OCI-LY7 (cell line): ENCODE data around the gene PRPF40B. TPM values are rescaled to one million over a fixed set of nuclear protein-coding genes. Genes with fewer than 3 reads are reported as not detected.

Experiments
- BruUV-seq: library from RNA; stranded (reverse); fragments of 400-500 nt; replicated peaks from 2 replicates; lab custom pipeline; 2021; lab: Mats Ljungman, UMichigan
- CTCF ChIA-PET: fragments of 300-600 bp; sonication (Branson Sonifier 250); formaldehyde crosslinking; loops from one replicate; lab custom pipeline; 2022; ENCODE audit warnings: antibody characterized with exemption; ENCODE audit not compliant: unreplicated experiment; lab: Charles Lee
- POLR2A ChIA-PET: fragments of 300-600 bp; sonication (Branson Sonifier 250); formaldehyde crosslinking; loops from one replicate; lab custom pipeline; 2022; ENCODE audit warnings: antibody characterized with exemption; lab: Charles Lee
- DNase-seq: peaks from one replicate; pipeline ENCODE4 v3.0.0-alpha.2; 2015; ENCODE audit warnings: low spot score
- H2AFZ ChIP-seq: fragments of 200-600 bp; sonication (generic), shearing (Covaris generic); 2 replicates; pipeline ENCODE4 v1.6.1; 2014; ENCODE audit warnings: mild to moderate bottlenecking, antibody characterized with exemption, low read length, moderate library complexity
- H3K27ac ChIP-seq: fragments of 200-600 bp; sonication (generic); 2 replicates; pipeline ENCODE4 v1.5.1; 2014; ENCODE audit warnings: mixed run types, low read depth, mild to moderate bottlenecking, moderate library complexity, low read length, inconsistent platforms; ENCODE audit not compliant: poor library complexity, severe bottlenecking
- H3K36me3 ChIP-seq: fragments of 200-600 bp; sonication (generic); 2 replicates; pipeline ENCODE4 v1.6.1; 2014; ENCODE audit warnings: mild to moderate bottlenecking, antibody characterized with exemption, low read length, moderate library complexity, mixed read lengths; ENCODE audit not compliant: insufficient read depth
- H3K4me1 ChIP-seq: fragments of 200-600 bp; sonication (generic); 2 replicates; pipeline ENCODE4 v1.5.1; 2014; ENCODE audit warnings: mild to moderate bottlenecking, low read length; ENCODE audit not compliant: insufficient read depth, poor library complexity, severe bottlenecking
- H3K4me2 ChIP-seq: fragments of 200-600 bp; sonication (generic); 2 replicates; pipeline ENCODE4 v1.6.1; 2014; ENCODE audit warnings: mild to moderate bottlenecking, low read length
- H3K4me3 ChIP-seq: fragments of 200-600 bp; sonication (generic); 2 replicates; pipeline ENCODE4 v1.5.1; 2014; ENCODE audit warnings: mild to moderate bottlenecking, low read depth, low read length; ENCODE audit not compliant: poor library complexity, severe bottlenecking
- H3K79me2 ChIP-seq: fragments of 200-600 bp; sonication (generic); 2 replicates; pipeline ENCODE4 v1.6.1; 2016; ENCODE audit warnings: low read depth, mild to moderate bottlenecking, low read length, moderate library complexity, mixed read lengths; ENCODE audit not compliant: insufficient read depth
- H3K9me2 ChIP-seq: fragments of 200-600 bp; sonication (generic); 2 replicates; pipeline ENCODE4 v1.6.1; 2016; ENCODE audit warnings: mild to moderate bottlenecking, low read length, mixed read lengths; ENCODE audit not compliant: insufficient read depth
- H3K9me3 ChIP-seq: fragments of 200-600 bp; sonication (generic); 2 replicates; pipeline ENCODE4 v1.6.1; 2014; ENCODE audit warnings: mild to moderate bottlenecking, mixed run types, low read length, mixed read lengths
- H4K20me1 ChIP-seq: fragments of 200-600 bp; sonication (generic); 2 replicates; pipeline ENCODE4 v1.6.1; 2014; ENCODE audit warnings: mild to moderate bottlenecking, antibody characterized with exemption, low read length, moderate library complexity, mixed read lengths; ENCODE audit not compliant: insufficient read depth
- EZH2phosphoT487 ChIP-seq: fragments of 200-600 bp; sonication (generic); IDR thresholded peaks from 2 replicates; pipeline ENCODE4 v1.6.1; 2018; ENCODE audit warnings: low read depth, borderline replicate concordance, mild to moderate bottlenecking, mixed run types, antibody characterized with exemption, low read length, moderate library complexity, mixed read lengths
- intact Hi-C: fragments of 100-400 bp; cut with micrococcal nuclease; formaldehyde crosslinking; loops from one replicate; pipeline ENCODE4 v1.10.0; 2022; ENCODE audit not compliant: unreplicated experiment
- total RNA-seq, 2 experiments: library from RNA; depleted of rRNA in 1 of 2; stranded (reverse); fragments of >200 nt in 1 of 2; shearing (Covaris generic) in 1 of 2; gene quantifications; 2 replicates each; pipeline ENCODE4 v1.2.3, GENCODE V29; 2014 to 2022
- TF ChIP-seq, protein P1 (sequence below): fragments of 200-600 bp; sonication (generic); conservative IDR thresholded peaks from 2 replicates; pipeline ENCODE4 v1.5.1; 2014; ENCODE audit warnings: mild to moderate bottlenecking, antibody characterized with exemption, low read length, moderate library complexity, mixed read lengths

Gene PRPF40B
- total RNA-seq, 2 experiments from 2014 or later = 11.3 to 26.3 TPM

DNA sequence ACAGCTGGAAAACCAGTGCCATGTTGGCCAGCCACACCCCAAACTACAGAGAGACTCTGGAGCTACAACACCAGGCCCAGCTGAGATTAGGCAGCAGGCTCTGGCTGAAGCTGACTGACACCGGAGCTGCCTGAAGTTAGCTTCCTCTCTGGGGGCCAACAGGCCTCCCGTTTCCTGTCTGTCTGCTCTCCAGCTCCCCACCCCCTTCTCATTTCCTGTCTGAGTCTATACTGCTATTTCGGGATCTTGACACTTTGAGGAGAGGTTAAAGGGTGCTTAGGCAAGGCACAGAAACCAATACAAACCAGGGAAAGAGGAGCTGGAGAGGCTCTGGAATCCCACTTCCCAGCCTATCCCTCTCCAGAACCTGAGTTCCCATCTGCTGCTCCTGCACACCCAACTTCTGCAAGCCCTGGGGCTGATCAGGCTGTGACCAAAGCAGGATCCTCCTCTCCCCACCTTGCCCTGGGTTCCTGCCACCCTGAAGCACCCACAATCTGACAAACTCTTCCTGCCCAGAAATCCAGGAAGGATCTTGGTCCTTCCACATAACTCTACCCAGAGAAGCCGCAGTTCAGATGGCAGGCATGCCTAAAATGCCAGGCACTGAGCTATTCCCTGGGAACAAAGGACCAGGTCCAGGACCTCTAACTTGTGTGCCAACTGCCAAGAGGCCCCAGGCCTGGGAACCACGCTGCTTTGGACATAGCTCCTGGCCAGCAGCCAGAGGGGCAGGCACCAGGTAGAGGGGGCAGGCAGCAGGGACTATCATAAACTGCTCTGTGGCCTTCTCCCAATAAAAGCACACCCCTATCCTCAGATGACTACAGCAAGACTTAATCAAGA, 39.9 kb downstream of the PRPF40B start:
- BruUV-seq = no TSS peak
- POLR2A ChIA-PET = interaction anchor here (0.6 to 4.1 kb wide), 13 partner anchors 8 to 1526 kb away, joined by 3 to 28 read pairs (median 4); no protein-coding TSS in a partner anchor

DNA sequence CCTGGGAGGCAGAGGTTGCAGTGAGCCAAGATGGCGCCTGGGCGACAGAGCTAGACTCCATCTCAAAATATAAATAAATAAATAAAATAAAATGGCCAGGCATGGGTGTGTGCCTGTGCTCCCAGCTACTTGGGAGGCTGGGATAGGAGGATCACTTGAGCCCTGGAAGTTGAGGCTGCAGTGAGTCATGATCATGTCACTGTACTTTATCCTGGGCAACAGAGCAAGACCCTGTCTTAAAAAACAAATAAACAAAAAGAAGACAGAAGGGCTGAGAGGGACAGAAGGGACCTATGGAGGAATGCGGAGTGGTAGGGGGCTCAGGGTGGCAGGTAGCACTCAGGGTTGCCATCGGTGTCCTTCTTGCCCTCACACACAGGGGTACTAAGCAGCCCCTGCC, 40.8 kb downstream of the PRPF40B start:
- peaks cover 20% of the 10 kb centered on the region for H3K36me3 ChIP-seq
- TF ChIP-seq EZH2phosphoT487 = no peak
- TF ChIP-seq, protein P1, sequence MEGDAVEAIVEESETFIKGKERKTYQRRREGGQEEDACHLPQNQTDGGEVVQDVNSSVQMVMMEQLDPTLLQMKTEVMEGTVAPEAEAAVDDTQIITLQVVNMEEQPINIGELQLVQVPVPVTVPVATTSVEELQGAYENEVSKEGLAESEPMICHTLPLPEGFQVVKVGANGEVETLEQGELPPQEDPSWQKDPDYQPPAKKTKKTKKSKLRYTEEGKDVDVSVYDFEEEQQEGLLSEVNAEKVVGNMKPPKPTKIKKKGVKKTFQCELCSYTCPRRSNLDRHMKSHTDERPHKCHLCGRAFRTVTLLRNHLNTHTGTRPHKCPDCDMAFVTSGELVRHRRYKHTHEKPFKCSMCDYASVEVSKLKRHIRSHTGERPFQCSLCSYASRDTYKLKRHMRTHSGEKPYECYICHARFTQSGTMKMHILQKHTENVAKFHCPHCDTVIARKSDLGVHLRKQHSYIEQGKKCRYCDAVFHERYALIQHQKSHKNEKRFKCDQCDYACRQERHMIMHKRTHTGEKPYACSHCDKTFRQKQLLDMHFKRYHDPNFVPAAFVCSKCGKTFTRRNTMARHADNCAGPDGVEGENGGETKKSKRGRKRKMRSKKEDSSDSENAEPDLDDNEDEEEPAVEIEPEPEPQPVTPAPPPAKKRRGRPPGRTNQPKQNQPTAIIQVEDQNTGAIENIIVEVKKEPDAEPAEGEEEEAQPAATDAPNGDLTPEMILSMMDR = no peak
- no peak overlapping the region; the same call in 1 of the 2 replicates for H2AFZ ChIP-seq
- ChIA-PET POLR2A (interaction anchor here (0.6 to 4.1 kb wide), 9 partner anchors 10 to 345 kb away, joined by 3 to 28 read pairs (median 8); no protein-coding TSS in a partner anchor), CTCF (interaction anchor here (1.1 to 2.4 kb wide), 2 partner anchors 22 to 39 kb away, joined by 3 to 11 read pairs; no protein-coding TSS in a partner anchor)
- no peaks in the 10 kb centered on the region for H3K9me3 ChIP-seq
- no peaks in the 10 kb centered on the region for H3K9me2 ChIP-seq
- intact Hi-C loops = no loop called here
- peak overlapping the region; percentile 86 for H3K27ac ChIP-seq
- DNase-seq = no peak
- H3K4me1 ChIP-seq = peaks cover 80% of the 10 kb centered on the region
- no TSS peak for BruUV-seq
- H3K4me2 ChIP-seq = peak overlapping the region; percentile 88
- H3K79me2 ChIP-seq = no peaks in the 10 kb centered on the region; the same call in 1 of the 2 replicates
- no peak overlapping the region for H3K4me3 ChIP-seq
- H4K20me1 ChIP-seq = no peaks in the 10 kb centered on the region

More for the DNA sequence above, 39.9 kb downstream of the PRPF40B start:
- Histone ChIP-seq H3K27ac (peak overlapping the region; percentile 86), H3K4me2 (peak overlapping the region; percentile 88), H3K4me3 (peak overlapping the region; percentile 60), H3K36me3 (peaks cover 26% of the 10 kb centered on the region), H3K9me2 (no peaks in the 10 kb centered on the region), H4K20me1 (no peaks in the 10 kb centered on the region), H2AFZ (no peak overlapping the region), H3K4me1 (peaks cover 75% of the 10 kb centered on the region), H3K79me2 (no peaks in the 10 kb centered on the region; the same call in 1 of the 2 replicates), H3K9me3 (no peaks in the 10 kb centered on the region)
- TF ChIP-seq, protein P1 = no peak
- TF ChIP-seq EZH2phosphoT487 = no peak
- CTCF ChIA-PET = interaction anchor here (0.7 to 2.4 kb wide), 6 partner anchors 8 to 78 kb away, joined by 3 to 11 read pairs (median 4); partner anchors contain the start of gene TMBIM6
- peak; percentile 94 for DNase-seq
- intact Hi-C loops = loop anchor here (1.0 to 2.0 kb wide), 2 partner anchors 36 to 44 kb away; partner anchors contain the start of gene FMNL3
